Activated T-helper 1 cell treated with anti-CD3 and anti-CD28 coated beads, Interleukin-12 subunit alpha, Interleukin-12 subunit beta, Interleukin-2, Interleukin-4 antibody, amounts not matched to agents 30 ng/mL and 10 ng/mL and 1 ng/mL, durations not matched to agents 14 hours and 24 hours and 36 hours (primary cell): ENCODE results near the gene HMGXB3. TPM values are rescaled to one million over a fixed set of nuclear protein-coding genes. Genes with fewer than 3 reads are reported as not detected.

Experiments used
- DNase-seq: peaks from one replicate; pipeline ENCODE4 v3.0.0; 2021; ENCODE audit warnings: low spot score
- H3K27ac Mint-ChIP-seq: one replicate; pipeline ENCODE4 v1.8.0; 2021; ENCODE audit warnings: mild to moderate bottlenecking, mixed read lengths
- H3K27me3 Mint-ChIP-seq: one replicate; pipeline ENCODE4 v1.8.0; 2022; ENCODE audit warnings: mild to moderate bottlenecking, moderate library complexity, mixed read lengths; ENCODE audit not compliant: insufficient read depth
- H3K36me3 Mint-ChIP-seq: one replicate; pipeline ENCODE4 v1.8.0; 2021; ENCODE audit warnings: low read depth, mixed read lengths
- H3K4me1 Mint-ChIP-seq: one replicate; pipeline ENCODE4 v1.8.0; 2021; ENCODE audit warnings: low read depth, mixed read lengths
- H3K4me3 Mint-ChIP-seq: one replicate; pipeline ENCODE4 v1.8.0; 2021; ENCODE audit warnings: mild to moderate bottlenecking, moderate library complexity, mixed read lengths
- H3K9me3 Mint-ChIP-seq: one replicate; pipeline ENCODE4 v1.8.0; 2021; ENCODE audit warnings: mixed read lengths
- intact Hi-C: fragments of 100-400 bp; cut with micrococcal nuclease; formaldehyde crosslinking; loops from one replicate; pipeline ENCODE4 v1.15.1; 2024
- total RNA-seq: library from RNA; stranded (reverse); gene quantifications from 2 replicates; pipeline ENCODE4 v1.2.3, GENCODE V29; 2022

The HMGXB3 gene
- total RNA-seq, 1 donor from 2014 or later = 49.1 TPM

DNA sequence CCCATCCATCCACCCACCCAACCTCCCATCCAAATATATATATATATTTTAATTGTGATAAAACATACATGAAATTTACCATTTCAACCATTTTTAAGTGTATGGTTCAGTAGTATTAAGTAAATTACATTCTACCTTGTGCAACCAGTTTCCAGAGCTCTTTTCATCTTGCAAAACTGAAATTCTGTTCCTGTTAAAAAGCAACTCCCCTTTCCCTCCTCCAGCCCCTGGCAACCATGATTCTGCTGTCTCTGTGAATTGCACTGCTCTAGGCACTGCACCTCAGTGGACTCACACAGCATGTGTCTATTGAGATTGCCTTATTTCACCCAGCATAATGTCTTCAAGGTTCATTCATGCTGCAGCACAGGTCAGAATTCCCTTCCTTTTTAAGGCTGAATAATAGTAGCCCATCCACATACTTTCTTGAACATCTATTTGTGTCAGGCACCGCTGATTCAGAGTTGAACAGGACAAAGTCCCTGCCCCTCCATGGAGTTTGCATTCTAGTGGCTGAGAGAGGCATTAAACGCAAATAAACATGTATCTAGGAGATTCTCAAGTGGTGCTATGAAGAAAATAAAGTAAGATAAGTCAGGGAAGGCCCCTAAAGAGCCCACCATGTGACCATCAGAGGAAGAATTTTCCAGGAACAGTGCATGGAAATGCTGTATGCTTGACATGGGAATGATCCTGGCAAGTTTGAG, 61.8 kb downstream of the HMGXB3 start:
- intact Hi-C loops = no loop called here
- H3K27me3 Mint-ChIP-seq = peaks cover 3% of the 10 kb centered on the region
- no peaks in the 10 kb centered on the region for H3K9me3 Mint-ChIP-seq
- H3K4me1 Mint-ChIP-seq = peaks cover 16% of the 10 kb centered on the region
- no peaks in the 10 kb centered on the region for H3K36me3 Mint-ChIP-seq
- no peak overlapping the region for H3K4me3 Mint-ChIP-seq
- no peak overlapping the region for H3K27ac Mint-ChIP-seq
- DNase-seq = no peak

DNA sequence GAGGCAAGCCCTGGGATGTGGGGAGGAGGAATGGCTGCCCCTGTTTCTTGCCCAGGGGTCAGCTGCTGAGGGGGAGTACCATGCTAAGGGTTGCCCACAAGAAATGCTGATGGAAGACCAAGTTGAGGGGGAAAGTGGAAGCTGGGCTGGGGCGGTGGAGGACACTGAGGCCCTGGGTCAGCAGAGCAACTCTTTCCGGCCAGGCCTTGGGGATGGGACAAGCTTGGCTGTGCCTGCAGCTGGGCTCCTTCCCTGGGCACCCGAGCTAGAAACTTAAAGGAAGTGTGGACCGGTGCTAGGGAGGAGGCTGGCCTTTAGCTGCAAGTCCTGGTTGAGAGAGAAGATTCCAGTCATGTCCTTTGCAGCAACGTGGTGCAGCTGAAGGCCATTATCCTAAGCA, 63.1 kb downstream of the HMGXB3 start:
- no peak for DNase-seq
- no peak overlapping the region for H3K4me3 Mint-ChIP-seq
- peaks cover 17% of the 10 kb centered on the region for H3K4me1 Mint-ChIP-seq
- intact Hi-C loops = no loop called here
- peaks cover 3% of the 10 kb centered on the region for H3K27me3 Mint-ChIP-seq
- H3K9me3 Mint-ChIP-seq = no peaks in the 10 kb centered on the region
- H3K27ac Mint-ChIP-seq = no peak overlapping the region
- no peaks in the 10 kb centered on the region for H3K36me3 Mint-ChIP-seq

DNA sequence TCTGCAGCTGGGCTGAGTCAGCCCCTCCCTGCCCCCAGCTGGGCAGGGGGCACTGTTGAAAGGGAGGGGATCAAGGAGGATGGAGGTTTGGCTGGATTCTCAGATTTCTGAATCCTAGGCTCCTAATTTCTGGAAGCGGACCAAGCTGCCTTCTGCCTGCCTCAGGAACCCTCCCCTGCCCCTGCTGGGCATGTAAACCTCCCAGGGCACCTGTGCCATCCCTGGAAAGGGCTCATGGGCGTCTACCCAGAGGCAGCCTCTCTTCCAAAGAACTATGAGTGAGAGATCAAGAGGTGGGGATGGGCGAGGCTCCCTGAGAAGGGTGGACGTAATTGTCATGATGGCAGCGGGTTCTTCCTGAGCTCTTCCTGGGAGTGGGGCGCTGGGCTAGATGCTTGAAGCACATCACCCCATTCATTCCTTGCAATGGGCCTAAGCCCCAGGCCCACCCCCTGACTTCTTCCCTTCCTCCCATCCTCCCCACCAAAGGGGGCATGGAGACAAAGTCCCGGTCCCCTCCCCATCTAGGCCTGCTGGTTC, 64.2 kb downstream of the HMGXB3 start:
- H3K27me3 Mint-ChIP-seq = peaks cover 3% of the 10 kb centered on the region
- no peak for DNase-seq
- intact Hi-C loops = no loop called here
- H3K4me3 Mint-ChIP-seq = no peak overlapping the region
- no peaks in the 10 kb centered on the region for H3K9me3 Mint-ChIP-seq
- H3K36me3 Mint-ChIP-seq = no peaks in the 10 kb centered on the region
- peaks cover 15% of the 10 kb centered on the region for H3K4me1 Mint-ChIP-seq
- H3K27ac Mint-ChIP-seq = no peak overlapping the region

DNA sequence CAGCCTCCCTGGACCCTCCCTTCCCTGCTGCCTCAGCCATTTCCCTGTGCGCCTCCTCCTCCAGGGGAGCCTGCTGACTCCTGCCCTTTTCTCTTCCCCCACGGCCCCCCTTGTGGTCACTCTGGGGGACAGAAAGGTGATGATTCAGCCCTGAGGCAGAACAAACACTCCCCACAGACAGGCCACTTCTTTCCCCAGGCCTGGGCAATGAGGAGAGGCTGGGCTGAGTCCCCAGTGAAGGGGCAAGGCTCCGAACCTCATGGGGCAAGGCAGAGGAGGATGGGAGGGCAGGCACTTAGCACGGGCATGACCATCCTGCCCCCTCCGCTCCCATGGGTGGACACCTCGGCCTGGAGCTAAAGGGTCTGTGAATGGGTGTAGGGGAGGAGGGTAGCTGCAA, 64.8 kb downstream of the HMGXB3 start:
- peaks cover 3% of the 10 kb centered on the region for H3K27me3 Mint-ChIP-seq
- no peaks in the 10 kb centered on the region for H3K36me3 Mint-ChIP-seq
- DNase-seq = no peak
- peaks cover 15% of the 10 kb centered on the region for H3K4me1 Mint-ChIP-seq
- no peak overlapping the region for H3K27ac Mint-ChIP-seq
- no peak overlapping the region for H3K4me3 Mint-ChIP-seq
- no peaks in the 10 kb centered on the region for H3K9me3 Mint-ChIP-seq
- intact Hi-C loops = no loop called here

DNA sequence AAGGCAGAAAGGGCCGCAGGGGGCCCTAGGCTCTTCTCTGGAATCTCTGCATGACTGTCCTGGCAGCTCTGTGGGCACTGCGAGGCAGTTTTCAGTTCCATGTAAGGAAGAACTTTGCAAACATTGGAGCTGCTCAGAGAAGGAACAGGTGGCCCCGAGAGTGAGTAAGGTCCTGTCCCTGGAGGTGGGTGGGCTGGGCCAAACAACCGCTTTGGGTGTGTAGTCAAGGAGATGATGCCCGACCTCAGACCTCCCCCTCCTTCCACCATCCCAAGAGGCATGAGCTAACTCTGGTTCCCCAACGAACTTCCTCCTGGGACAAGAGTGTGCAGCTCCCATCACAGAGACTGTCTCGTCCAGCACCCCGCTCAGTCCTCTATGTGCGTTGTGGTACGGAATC, 65.3 kb downstream of the HMGXB3 start:
- H3K4me1 Mint-ChIP-seq = peaks cover 15% of the 10 kb centered on the region
- no peak overlapping the region for H3K4me3 Mint-ChIP-seq
- no peaks in the 10 kb centered on the region for H3K9me3 Mint-ChIP-seq
- intact Hi-C loops = no loop called here
- no peak overlapping the region for H3K27ac Mint-ChIP-seq
- DNase-seq = no peak
- H3K27me3 Mint-ChIP-seq = peaks cover 3% of the 10 kb centered on the region
- no peaks in the 10 kb centered on the region for H3K36me3 Mint-ChIP-seq

DNA sequence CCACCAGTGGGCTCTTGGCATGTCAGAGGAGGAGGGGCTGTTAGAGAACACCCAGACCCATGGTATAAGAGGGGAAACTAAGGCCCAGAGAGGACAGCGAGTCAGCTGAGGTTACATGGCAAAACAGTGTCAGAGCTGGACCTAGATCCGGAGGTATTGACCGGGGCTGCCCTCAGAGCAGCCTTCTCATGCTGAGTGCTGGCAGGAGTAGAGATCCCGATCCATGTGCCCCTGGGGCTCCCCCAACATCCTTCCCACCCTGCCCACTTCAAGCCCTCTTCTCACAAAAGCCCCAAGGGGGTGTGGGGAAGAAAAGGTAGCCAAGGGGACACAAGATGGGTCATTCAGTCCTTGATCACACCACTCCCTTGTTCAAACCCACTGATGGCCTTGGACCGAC, 65.9 kb downstream of the HMGXB3 start:
- no peaks in the 10 kb centered on the region for H3K36me3 Mint-ChIP-seq
- H3K4me1 Mint-ChIP-seq = peaks cover 15% of the 10 kb centered on the region
- no peak overlapping the region for H3K4me3 Mint-ChIP-seq
- DNase-seq = no peak
- intact Hi-C loops = no loop called here
- H3K9me3 Mint-ChIP-seq = no peaks in the 10 kb centered on the region
- peaks cover 3% of the 10 kb centered on the region for H3K27me3 Mint-ChIP-seq
- no peak overlapping the region for H3K27ac Mint-ChIP-seq

DNA sequence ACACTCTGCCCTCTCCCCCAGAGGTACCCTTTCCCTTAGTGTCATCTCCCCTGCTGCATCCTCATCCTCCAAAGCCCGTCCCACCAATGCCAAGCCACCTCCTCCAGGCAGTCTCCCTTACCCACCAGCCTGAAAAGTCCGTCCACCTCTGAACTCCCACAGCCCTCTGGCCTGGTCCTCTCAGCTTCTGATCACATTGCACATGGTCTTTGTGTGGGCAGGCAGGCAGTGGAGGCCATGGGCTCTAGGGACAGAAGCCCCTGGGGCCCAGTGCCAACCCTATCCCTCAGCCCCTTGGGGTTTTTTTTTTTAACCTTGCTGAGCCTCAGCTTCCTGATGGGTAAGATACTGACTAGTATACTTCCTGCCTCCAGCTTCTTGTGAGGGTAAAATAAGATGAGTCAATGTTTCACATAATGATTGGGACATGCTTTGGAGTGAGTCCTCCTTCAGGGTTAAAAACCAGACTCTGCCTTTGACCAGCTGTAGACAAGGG, 66.4 kb downstream of the HMGXB3 start:
- DNase-seq = no peak
- intact Hi-C loops = no loop called here
- H3K27me3 Mint-ChIP-seq = peaks cover 3% of the 10 kb centered on the region
- H3K36me3 Mint-ChIP-seq = no peaks in the 10 kb centered on the region
- H3K27ac Mint-ChIP-seq = peak overlapping the region; percentile 11
- H3K4me3 Mint-ChIP-seq = no peak overlapping the region
- H3K4me1 Mint-ChIP-seq = peaks cover 15% of the 10 kb centered on the region
- H3K9me3 Mint-ChIP-seq = no peaks in the 10 kb centered on the region

DNA sequence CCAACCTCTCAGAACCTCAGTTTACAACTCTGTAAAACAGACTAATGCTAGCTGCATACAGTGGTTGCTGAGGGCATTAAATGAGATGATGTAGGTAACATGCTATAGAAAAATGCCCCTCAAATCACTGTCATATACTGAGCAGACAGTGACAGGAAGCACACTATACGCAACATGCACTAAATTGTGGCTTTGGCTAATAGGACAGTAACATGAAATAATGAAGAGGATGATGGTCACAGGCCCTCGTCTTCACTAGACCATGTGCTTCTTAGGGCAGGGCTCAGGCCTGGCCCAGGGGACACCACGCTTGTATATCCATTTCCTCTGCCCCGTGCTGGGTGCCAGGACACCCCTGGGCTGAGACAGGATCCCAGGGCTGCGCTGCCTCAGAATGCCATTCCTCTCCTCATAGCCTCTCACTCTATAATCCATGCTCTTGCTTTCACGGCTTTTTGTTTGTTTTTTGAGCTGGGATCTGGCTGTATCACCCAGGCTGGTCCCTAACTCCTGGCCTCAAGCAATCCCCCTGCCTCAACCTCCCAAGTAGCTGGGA, 66.9 kb downstream of the HMGXB3 start:
- intact Hi-C loops = no loop called here
- H3K4me3 Mint-ChIP-seq = no peak overlapping the region

DNA sequence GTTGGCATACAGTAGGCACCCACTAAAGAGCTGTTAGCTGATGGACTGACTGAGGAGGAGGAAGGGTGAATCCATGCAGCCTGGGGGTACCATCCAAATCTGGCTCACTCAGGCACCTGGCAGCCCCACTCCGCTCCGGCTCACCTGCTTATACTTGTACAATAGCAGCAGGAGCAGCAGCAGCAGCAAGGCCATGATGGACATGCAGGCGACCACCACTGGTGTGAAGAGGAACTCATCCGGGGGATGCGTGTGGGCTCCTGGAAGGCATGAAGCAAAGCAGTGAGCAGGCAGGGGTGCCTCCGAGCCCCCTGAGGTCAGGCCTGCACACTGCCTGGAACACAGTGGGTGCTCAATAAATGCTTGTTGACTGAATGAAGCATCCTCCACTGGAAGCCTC, 67.5 kb downstream of the HMGXB3 start:
- H3K36me3 Mint-ChIP-seq = no peaks in the 10 kb centered on the region
- intact Hi-C loops = no loop called here
- H3K9me3 Mint-ChIP-seq = no peaks in the 10 kb centered on the region
- H3K27ac Mint-ChIP-seq = no peak overlapping the region
- peaks cover 15% of the 10 kb centered on the region for H3K4me1 Mint-ChIP-seq
- peaks cover 3% of the 10 kb centered on the region for H3K27me3 Mint-ChIP-seq
- H3K4me3 Mint-ChIP-seq = no peak overlapping the region
- DNase-seq = no peak

More for the DNA sequence above, 66.9 kb downstream of the HMGXB3 start:
- Mint-ChIP-seq H3K36me3 (no peaks in the 10 kb centered on the region), H3K4me1 (peaks cover 15% of the 10 kb centered on the region), H3K27ac (no peak overlapping the region), H3K9me3 (no peaks in the 10 kb centered on the region), H3K27me3 (peaks cover 3% of the 10 kb centered on the region)
- DNase-seq = no peak

DNA sequence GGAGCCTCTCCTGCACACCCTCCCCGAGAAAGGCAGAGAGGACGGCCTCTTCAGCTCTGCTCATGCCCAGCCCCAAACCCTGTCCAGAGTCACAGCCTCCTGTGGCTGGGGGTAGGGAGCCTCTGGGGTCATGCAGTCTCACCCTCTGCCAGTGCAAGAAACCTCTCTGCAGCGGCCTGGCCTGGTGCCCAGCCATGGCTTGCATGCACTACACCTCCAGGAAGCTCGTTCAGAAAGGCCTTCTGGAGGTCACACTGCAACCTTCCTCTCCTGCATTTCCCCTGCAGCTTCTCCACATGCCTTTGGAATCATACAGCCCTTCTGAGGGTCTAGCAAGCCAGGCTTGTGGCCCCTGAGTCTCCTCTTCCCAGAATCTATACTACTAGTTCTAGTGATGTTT, 67.9 kb downstream of the HMGXB3 start:
- H3K36me3 Mint-ChIP-seq = no peaks in the 10 kb centered on the region
- peaks cover 3% of the 10 kb centered on the region for H3K27me3 Mint-ChIP-seq
- intact Hi-C loops = no loop called here
- no peak for DNase-seq
- H3K4me1 Mint-ChIP-seq = peaks cover 15% of the 10 kb centered on the region
- no peaks in the 10 kb centered on the region for H3K9me3 Mint-ChIP-seq
- H3K27ac Mint-ChIP-seq = no peak overlapping the region
- H3K4me3 Mint-ChIP-seq = no peak overlapping the region

DNA sequence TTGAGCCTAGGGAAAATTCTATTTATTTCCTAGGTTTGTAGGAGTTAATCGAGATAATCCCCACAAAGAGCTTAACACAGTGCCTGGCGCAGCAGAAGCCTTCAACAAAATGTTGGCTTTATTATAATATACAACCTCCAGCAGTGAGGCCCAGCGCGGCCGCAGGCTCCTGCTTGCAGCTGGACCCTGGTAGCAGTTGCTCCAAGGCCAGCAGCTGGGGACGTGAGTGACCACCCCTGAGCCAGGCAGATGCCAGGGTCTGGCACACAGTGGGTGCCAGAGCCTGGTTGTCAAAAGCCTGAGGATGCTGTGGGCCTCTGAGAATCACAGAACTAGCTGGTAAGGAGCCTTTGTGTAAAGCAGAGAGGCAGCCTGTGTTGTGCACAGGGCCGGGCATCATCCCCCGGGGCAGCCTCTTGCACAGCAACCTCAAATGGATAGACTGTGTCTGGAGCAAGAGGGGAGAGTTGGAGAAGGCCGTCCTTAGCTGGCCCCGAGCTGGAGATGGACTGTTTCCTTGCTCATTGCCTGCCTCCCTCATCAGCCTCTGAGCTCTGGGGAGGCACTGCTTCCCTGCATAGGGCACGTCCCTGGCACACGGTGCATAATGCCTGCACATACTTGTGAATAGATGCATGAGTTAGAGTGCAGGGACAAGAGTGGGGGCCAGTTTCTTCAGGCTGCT, 68.6 kb downstream of the HMGXB3 start:
- intact Hi-C loops = no loop called here
- Mint-ChIP-seq H3K4me3 (no peak overlapping the region), H3K4me1 (peaks cover 15% of the 10 kb centered on the region), H3K27me3 (peaks cover 3% of the 10 kb centered on the region), H3K36me3 (no peaks in the 10 kb centered on the region), H3K9me3 (no peaks in the 10 kb centered on the region), H3K27ac (no peak overlapping the region)
- no peak for DNase-seq

DNA sequence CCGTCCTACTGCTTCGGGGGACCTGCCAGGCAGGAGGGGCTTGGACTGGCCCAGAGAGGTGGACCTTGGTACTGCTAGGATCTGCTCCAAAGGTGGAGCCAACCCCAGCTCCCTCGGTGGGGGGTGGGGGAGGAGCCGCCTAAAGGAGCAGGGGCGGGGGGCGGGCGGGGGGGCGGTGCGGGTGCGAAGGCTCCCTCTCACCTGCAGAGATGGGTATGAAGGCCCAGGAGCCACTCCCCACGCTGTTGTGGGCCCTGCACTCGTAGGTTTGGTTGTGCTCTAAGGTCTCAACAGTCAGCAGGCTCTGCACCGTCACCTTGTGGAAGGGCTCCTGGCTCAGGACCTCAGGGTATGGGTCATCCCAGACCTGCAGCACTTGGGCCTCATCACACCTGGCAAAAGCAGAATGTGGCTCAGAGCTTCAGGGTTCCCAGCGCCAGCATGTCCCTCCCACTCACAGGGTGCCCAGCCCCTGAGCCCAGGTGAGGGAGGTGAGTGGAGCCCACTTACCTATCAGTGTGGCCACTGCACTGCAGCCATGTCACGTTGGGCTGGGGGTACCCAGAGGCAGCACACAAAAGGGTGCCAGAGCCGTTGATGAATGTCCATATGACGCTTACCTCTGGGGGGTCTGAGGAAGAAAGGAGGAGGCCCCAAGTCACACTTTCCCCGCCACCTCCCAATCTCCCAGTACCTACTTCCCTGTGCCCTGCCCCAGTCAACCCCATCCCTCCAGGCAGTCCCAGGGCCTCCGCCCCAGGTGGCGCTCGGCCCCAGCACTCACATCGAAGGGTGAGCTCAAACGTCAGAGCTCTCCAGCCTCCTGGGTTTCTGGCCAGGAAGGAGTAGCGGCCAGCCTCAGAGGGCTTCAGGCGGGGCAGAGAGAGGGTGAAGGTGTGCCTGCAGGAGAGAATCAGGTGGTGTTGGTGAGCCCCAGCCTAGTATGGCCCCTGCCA, 69.4 kb downstream of the HMGXB3 start:
- no peaks in the 10 kb centered on the region for H3K9me3 Mint-ChIP-seq
- no peak for DNase-seq
- no peak overlapping the region for H3K27ac Mint-ChIP-seq
- peaks cover 15% of the 10 kb centered on the region for H3K4me1 Mint-ChIP-seq
- no peaks in the 10 kb centered on the region for H3K36me3 Mint-ChIP-seq
- no peak overlapping the region for H3K4me3 Mint-ChIP-seq
- H3K27me3 Mint-ChIP-seq = peaks cover 3% of the 10 kb centered on the region
- intact Hi-C loops = no loop called here
